Left ventricle myocardium superior (tissue), 1 donor: ENCODE results near the gene RENBP. TPM values are rescaled to one million over a fixed set of nuclear protein-coding genes. Genes with fewer than 3 reads are reported as not detected.

Experiments used
- ATAC-seq: fragments of 200-7000 bp; cut with Tn5 transposase; one replicate; pipeline ENCODE4 v1.9.1; 2020; ENCODE audit warnings: mild to moderate bottlenecking, moderate library complexity
- DNase-seq: peaks from one replicate; pipeline ENCODE4 v3.0.0-alpha.2; 2020
- intact Hi-C: fragments of 100-400 bp; cut with micrococcal nuclease; formaldehyde crosslinking; loops from one replicate; pipeline ENCODE4 v1.11.0; 2022
- total RNA-seq: library from RNA; stranded (reverse); fragmentation: NEBNext Ultra II Directional; extraction: Animal tissue kit (Norgen Biotek cat#: 25700); gene quantifications from one replicate; pipeline ENCODE4 v1.2.1, GENCODE V29; 2021
- donor health status: DM: no; HTN: yes; CAD: no; lungs with severe emphysema.

RENBP gene
- total RNA-seq, 1 donor from 2014 or later, result 8.9 TPM

- intact Hi-C loops, result no loop called here
- ATAC-seq (no peak), DNase-seq (peak; percentile 58)
Measured at GRCh38 chrX:153926552-153926857, 17.9 kb downstream of the RENBP start.

- intact Hi-C loops, result no loop called here
Measured at GRCh38 chrX:153925739-153926551, 18.5 kb downstream of the RENBP start, which contains the start of gene ARHGAP4. TSS of gene ARHGAP4 (minus strand) at chrX:153926264. CDS start at chrX:153926202, 62 bp downstream.

GRCh38 chrX:153925387-153925738, 19.1 kb downstream of the RENBP start:
- intact Hi-C loops, result no loop called here
- no peak for DNase-seq
- ATAC-seq, result no peak

More at GRCh38 chrX:153925739-153926551, 18.5 kb downstream of the RENBP start, which contains the start of gene ARHGAP4:
- ATAC-seq (no peak), DNase-seq (peak; percentile 45)

GRCh38 chrX:153924149-153924861, 20.1 kb downstream of the RENBP start:
- ATAC-seq (no peak), DNase-seq (no peak)
- intact Hi-C loops, result no loop called here

- DNase-seq, result peak; percentile 88
- ATAC-seq, result peak; percentile 70
- intact Hi-C loops, result no loop called here
Measured at GRCh38 chrX:153922932-153923857, 21.2 kb downstream of the RENBP start.

- ATAC-seq, result no peak
- intact Hi-C loops, result no loop called here
- DNase-seq, result no peak
Measured at GRCh38 chrX:153921511-153922446, 22.7 kb downstream of the RENBP start.

- DNase-seq (no peak), ATAC-seq (no peak)
- intact Hi-C loops, result no loop called here
Measured at GRCh38 chrX:153921070-153921469, 23.4 kb downstream of the RENBP start.

GRCh38 chrX:153920546-153920945, 23.9 kb downstream of the RENBP start:
- intact Hi-C loops, result no loop called here
- no peak for ATAC-seq
- DNase-seq, result no peak

GRCh38 chrX:153919281-153919680, 25.2 kb downstream of the RENBP start:
- DNase-seq (no peak), ATAC-seq (no peak)
- intact Hi-C loops, result no loop called here

GRCh38 chrX:153917869-153918268, 26.6 kb downstream of the RENBP start:
- ATAC-seq (no peak), DNase-seq (no peak)
- intact Hi-C loops, result no loop called here

GRCh38 chrX:153913701-153914100, 30.7 kb downstream of the RENBP start:
- DNase-seq (no peak), ATAC-seq (no peak)
- intact Hi-C loops, result no loop called here

GRCh38 chrX:153913211-153913610, 31.2 kb downstream of the RENBP start:
- intact Hi-C loops, result no loop called here
- ATAC-seq (no peak), DNase-seq (no peak)

- intact Hi-C loops, result no loop called here
- DNase-seq (no peak), ATAC-seq (no peak)
Measured at GRCh38 chrX:153911798-153912197, 32.6 kb downstream of the RENBP start.

GRCh38 chrX:153910446-153910845, 34.0 kb downstream of the RENBP start:
- ATAC-seq (no peak), DNase-seq (no peak)
- intact Hi-C loops, result no loop called here

- intact Hi-C loops, result no loop called here
- ATAC-seq, result no peak
- no peak for DNase-seq
Measured at GRCh38 chrX:153909980-153910360, 34.5 kb downstream of the RENBP start.

- intact Hi-C loops, result no loop called here
- ATAC-seq (peak; percentile 26), DNase-seq (no peak)
Measured at GRCh38 chrX:153909024-153909979, 35.1 kb downstream of the RENBP start.

GRCh38 chrX:153908219-153908860, 36.1 kb downstream of the RENBP start:
- DNase-seq (no peak), ATAC-seq (no peak)
- intact Hi-C loops, result no loop called here
